SK-N-SH treated with all-trans-retinoic acid at 6 μM for 48 hours (cell line): ENCODE results near the gene DDX27.

Experiments used
- ARNTL ChIP-seq: fragments of 450-650 bp; formaldehyde crosslinking; IDR thresholded peaks from 2 replicates; pipeline ENCODE4 v1.5.0; 2020; ENCODE audit warnings: low read depth, mild to moderate bottlenecking, moderate library complexity, borderline replicate concordance
- CREB5 ChIP-seq: fragments of 250-450 bp; sonication (Bioruptor Pico); IDR thresholded peaks from 2 replicates; pipeline ENCODE4 v1.5.1; 2020; ENCODE audit warnings: low read depth, mild to moderate bottlenecking, moderate library complexity
- ESRRG ChIP-seq: fragments of 250-450 bp; sonication (Bioruptor Pico); IDR thresholded peaks from 2 replicates; pipeline ENCODE4 v1.6.1; 2021; ENCODE audit warnings: mild to moderate bottlenecking
- GLIS3 ChIP-seq: fragments of 250-450 bp; sonication (Bioruptor Pico); IDR thresholded peaks from 2 replicates; pipeline ENCODE4 v1.5.0; 2020; ENCODE audit warnings: mild to moderate bottlenecking, moderate library complexity
- PATZ1 ChIP-seq: fragments of 250-450 bp; sonication (Bioruptor Pico); IDR thresholded peaks from 2 replicates; pipeline ENCODE4 v1.8.0; 2020; ENCODE audit warnings: mild to moderate bottlenecking, moderate library complexity, borderline replicate concordance
- TCF4 ChIP-seq: fragments of 250-450 bp; sonication (Bioruptor Pico); IDR thresholded peaks from 2 replicates; pipeline ENCODE4 v1.8.0; 2021; ENCODE audit warnings: mild to moderate bottlenecking, moderate library complexity, borderline replicate concordance
- TOX ChIP-seq: fragments of 250-450 bp; sonication (Bioruptor Pico); IDR thresholded peaks from 2 replicates; pipeline ENCODE4 v1.8.0; 2021; ENCODE audit warnings: mild to moderate bottlenecking, moderate library complexity, borderline replicate concordance
- TSHZ2 ChIP-seq: fragments of 250-450 bp; sonication (Bioruptor Pico); IDR thresholded peaks from 2 replicates; pipeline ENCODE4 v1.5.0; 2020; ENCODE audit warnings: mild to moderate bottlenecking, moderate library complexity
- ZFP3 ChIP-seq: fragments of 250-450 bp; sonication (Bioruptor Pico); IDR thresholded peaks from 2 replicates; pipeline ENCODE4 v1.5.0; 2020; ENCODE audit warnings: mild to moderate bottlenecking, moderate library complexity
- ZFP30 ChIP-seq: fragments of 450-650 bp; formaldehyde crosslinking; IDR thresholded peaks from 2 replicates; pipeline ENCODE4 v1.5.0; 2022; ENCODE audit warnings: mild to moderate bottlenecking, moderate library complexity
- ZNF565 ChIP-seq: fragments of 450-650 bp; formaldehyde crosslinking; conservative IDR thresholded peaks from 2 replicates; pipeline ENCODE4 v1.5.0; 2020; ENCODE audit warnings: low read depth, mild to moderate bottlenecking, moderate library complexity
- ZNF8 ChIP-seq: fragments of 450-650 bp; formaldehyde crosslinking; IDR thresholded peaks from 2 replicates; pipeline ENCODE4 v1.5.0; 2020; ENCODE audit warnings: mild to moderate bottlenecking, moderate library complexity

GRCh38 chr20:49284818-49285217, 65.6 kb downstream of the DDX27 start:
- TF ChIP-seq GLIS3 (no peak), ZFP30 (no peak), CREB5 (CRISPR knock-in tag) (no peak), TSHZ2 (CRISPR knock-in tag) (no peak), ARNTL (CRISPR knock-in tag) (no peak), ZFP3 (CRISPR knock-in tag) (no peak), PATZ1 (CRISPR knock-in tag) (no peak), TCF4 (CRISPR knock-in tag) (no peak), ESRRG (CRISPR knock-in tag) (no peak), ZNF565 (CRISPR knock-in tag) (no peak), TOX (CRISPR knock-in tag) (no peak), ZNF8 (no peak)
